ENCODE data around the gene DRD2.

Gene DRD2

DNA sequence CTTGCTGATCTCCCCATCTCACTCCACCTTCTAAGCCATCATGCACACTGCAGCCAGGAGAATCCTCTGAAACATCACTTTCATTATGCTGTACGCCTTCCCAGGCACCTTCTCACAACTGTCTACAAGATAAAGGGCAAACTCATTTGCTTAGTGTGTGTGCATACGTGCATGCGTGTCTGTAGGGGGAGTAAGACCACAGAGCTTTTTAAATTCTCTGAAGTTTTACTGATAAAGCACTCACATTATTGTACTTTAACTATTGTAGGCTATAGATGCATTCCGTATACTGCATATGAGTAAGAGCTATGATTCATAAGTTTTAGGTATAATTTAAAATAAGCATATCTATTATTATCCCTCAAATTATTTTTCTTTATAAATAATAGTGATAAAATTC is 102.9 kb downstream of the DRD2 start:
- no peak for DNase-seq (ENCODE audit: low spot score)

DNA sequence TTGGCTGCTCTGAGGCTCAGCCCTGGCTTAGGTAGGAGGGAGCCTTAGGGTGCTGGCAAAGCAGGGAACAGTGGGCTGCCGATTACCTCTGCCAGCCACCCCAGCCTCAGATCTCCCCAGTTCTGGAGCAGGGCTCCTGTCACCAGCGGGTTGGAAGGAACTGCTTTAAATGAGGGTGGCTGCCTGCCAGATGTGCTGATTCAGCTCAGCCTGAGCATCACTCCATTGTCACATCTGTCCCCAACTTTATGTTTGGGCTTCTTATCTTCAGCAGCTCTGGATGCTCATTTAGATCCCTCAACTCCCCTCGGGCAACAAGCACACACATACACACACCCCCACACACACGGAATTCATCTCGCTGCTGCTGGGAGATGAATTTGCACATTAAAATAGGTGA is 104.6 kb downstream of the DRD2 start:
- no peak for DNase-seq (ENCODE audit: low spot score)

DNA sequence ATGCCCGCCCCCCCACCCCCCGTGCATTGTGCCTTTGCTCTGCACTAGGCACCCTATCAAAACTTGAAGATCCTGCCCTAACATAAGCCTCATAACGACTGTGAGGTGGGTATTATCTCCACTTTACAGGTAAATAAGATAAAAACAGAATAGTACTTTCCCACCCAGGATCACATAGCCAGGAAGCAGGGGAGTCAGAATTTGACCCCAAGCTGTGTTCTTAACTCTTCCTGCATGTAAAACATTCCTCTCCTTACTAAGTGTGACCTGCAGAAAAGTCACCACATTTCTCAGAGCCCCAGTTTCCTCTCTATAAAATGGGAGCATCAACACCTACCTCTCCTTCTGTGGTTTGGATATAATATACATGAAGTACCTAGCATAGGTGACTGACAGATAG is 105.8 kb downstream of the DRD2 start:
- no peak for DNase-seq (ENCODE audit: low spot score)

DNA sequence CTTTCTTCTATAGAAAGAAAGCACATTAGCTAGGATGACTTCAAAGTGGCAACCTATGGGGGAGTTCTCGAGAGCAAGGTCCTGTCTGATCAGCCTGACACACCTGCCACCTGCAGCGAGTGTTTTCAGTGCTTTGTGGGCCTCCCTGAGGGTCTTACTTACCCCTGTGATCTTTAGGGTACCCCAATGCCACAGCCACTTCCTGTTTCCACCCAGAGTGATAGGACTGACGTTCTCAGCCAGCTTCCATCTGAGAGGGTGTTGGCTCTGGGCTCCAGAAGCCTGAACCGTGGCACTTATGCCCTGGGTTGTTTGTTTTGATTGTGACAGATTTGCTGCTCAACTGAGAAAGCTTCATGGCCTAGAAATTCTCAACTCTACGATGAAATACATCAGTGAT is 109.3 kb downstream of the DRD2 start:
- DNase-seq (ENCODE audit: low spot score): no peak

DNA sequence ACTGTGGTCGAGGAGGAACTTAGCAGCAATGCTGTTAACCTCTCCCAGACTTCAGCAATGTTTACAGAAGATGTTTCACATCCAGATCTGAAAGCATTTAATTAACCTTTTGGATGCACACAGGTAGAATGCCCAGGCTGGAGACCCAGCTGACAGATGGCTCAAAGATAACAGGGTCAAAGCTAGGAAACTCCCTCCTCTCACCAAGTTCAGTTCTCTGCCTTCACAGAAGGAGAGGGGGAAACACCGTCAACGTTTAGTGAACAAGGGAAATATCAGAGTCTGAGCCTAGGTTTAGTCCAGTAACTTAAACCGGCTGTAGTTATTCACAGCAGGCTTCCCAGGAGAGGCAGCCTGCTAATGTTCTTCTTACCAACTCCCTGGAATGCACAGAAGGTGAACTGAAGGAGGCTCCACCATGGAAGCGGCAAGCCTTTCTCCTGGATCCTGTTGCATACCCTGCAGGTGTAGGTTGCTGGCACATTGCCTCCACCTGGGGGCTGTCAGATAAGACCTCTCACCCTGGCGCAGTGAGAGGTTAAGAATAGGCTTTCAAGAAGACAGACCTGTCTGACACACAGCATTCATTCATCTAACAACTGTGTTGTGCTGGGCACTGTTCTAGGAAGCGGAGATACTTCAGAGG is 111.1 kb downstream of the DRD2 start:
- no peak for DNase-seq (ENCODE audit: low spot score)

DNA sequence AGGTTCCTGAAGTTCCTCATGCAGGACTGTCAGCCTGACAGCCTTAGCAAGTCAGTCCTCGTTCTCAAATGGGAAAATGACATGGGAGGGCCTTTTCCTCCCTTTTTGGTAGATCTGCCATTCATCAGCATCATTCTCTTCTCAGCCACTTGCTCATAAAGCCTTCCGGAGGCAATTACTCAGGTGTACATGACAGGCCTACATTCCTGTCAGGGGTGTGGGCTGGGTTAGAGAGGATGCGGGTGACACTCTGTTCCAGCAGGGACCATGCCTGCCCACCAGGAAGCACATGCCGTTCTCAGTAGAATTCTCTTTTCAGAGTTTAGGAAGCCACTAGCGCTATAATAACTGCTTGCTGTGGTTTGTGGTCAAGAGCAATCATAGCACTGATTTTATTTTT is 111.8 kb downstream of the DRD2 start:
- no peak for DNase-seq (ENCODE audit: low spot score)

Measured in hematopoietic multipotent progenitor cell treated with erythropoietin and hydrocortisone succinate and interleukin-3 and kit ligand, for 17 days (in vitro differentiated cells).